Stimulated activated CD8-positive, alpha-beta memory T cell treated with anti-CD3 and anti-CD28 coated beads, Interleukin-7, amount 100 ng/mL, for 48 hours (primary cell): Measurements from ENCODE around the gene MAGEB6B.
"Not testable (repeated sequence)": the region's sequence is repeated elsewhere in the genome, so short reads cannot be mapped to it uniquely, and the experiment has no call there.

Experiments used
- DNase-seq, 2 donors: peaks; one replicate each; pipeline ENCODE4 v3.0.0-alpha.2; 2020; ENCODE audit warnings: low read depth in 1 of 2; ENCODE audit errors: extremely low read depth in 1 of 2

Gene MAGEB6B, protein sequence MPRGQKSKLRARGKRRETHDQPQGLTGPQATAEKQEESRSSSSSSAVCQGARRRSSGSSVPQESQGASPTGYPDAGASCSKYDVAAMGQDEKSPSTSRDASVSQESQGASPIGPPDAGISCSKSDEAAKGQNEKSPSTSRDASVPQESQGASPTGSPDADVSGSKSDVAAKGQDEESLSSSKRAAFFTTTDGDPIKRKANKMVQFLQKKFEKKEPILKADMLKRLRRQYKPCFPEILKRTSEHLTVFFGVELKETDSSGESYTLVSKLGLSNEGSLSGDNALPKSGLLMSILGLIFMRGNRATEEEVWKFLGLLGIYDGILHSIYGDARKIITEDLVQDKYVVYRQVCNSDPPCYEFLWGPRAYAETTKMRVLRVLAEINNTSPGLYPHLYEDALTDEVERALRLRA

DNA sequence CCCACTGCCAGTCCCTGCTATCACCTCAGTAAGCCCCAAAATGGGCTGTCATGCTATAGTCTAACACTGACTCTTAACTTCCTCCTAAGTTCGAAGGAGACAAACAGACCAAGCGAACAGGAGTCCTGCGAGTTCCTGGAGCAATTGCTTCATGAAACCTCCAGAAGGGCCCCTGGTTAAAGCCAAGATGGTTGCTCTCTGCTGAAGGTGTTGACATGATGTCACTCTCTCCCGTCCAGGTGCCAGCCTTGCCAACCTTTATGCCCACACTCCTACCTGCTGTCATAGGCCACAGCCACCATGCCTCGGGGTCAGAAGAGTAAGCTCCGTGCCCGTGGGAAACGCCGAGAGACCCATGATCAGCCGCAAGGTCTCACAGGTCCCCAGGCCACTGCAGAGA lies at the start of gene MAGEB6B:
Gene MAGEB6B, plus strand, starts transcription at position 301 of the 400 bp plus-strand sequence. Its CDS starts 0 bp downstream, at position 301.
- no peak for DNase-seq

DNA sequence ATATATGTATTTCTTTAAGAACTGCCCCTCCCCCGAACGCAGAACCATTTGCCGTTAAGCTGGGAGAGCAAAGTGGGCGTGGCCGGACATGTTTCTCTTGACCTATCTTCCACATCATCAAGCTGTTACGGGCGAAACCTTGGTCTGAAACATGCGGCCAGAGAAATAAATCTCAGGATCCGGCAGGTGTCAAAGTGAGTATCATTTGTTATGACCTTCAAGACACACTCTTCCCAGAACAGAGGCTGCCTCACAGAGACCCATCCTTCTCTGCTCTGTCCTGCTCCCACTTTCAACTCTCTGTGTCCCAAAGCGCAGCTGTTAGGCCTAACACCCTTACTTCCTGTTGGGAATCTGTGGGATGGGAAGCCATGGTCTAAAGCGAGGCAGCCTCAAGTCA lies 22.1 kb upstream of the MAGEB6B start, which contains the start of gene MAGEB18:
Gene MAGEB18, plus strand, starts transcription at position 70 of the 400 bp plus-strand sequence. CDS start 643 bp downstream, outside the sequence.
- no peak for DNase-seq

- no peak for DNase-seq
These were observed 14.4 kb upstream of the MAGEB6B start for GRCh38 chrX:26146024-26146423.

GRCh38 chrX:26192204-26192603 lies 31.8 kb downstream of the MAGEB6B start, which contains the start of gene MAGEB6:
Gene MAGEB6 (plus strand): TSS chrX:26192440. CDS start chrX:26193847, 1,407 bp downstream.
- DNase-seq: no peak

DNA sequence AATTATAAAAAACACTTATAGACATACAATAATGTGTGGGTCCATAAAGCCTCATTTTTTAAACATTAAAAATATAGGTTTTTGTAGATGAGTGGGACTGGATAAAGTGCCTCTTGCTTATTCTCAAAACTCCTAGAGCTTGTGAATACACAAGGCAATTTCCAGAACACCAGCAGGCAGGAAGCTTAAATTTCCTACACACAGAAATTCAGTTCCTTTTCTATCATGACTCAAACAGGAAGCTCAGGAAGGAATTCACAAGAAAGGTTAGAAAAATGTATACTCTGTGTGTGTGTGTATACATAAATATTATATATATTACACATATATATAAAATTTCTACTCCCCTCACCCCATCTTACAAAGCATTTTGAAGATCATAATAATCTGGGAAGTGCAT lies 43.2 kb downstream of the MAGEB6B start:
- DNase-seq: no peak

DNA sequence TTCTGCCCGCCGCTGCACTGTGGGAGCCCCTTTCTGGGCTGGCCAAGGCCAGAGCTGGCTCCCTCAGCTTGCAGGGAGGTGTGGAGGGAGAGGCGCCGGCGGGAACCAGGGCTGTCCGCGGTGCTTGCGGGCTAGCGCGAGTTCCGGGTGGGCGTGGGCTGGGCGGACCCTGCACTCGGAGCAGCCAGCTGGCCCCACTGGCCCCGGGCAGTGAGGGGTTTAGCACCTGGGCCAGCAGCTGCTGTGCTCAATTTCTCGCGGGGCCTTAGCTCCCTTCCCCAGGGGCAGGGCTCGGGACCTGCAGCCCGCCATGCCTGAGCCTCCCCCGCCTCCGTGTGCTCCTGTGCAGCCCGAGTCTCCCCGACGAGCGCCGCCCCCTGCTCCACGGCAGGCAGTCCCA lies 44.3 kb downstream of the MAGEB6B start:
- DNase-seq: not testable (repeated sequence)

GRCh38 chrX:26208012-26208411 lies 47.6 kb downstream of the MAGEB6B start:
- DNase-seq: no peak
